Skeletal muscle tissue (tissue), 4 donors: ENCODE results near the gene TUBB4B. TPM values are rescaled to one million over a fixed set of nuclear protein-coding genes. Genes with fewer than 3 reads are reported as not detected.
A peak's percentile ranks its signal among the peaks of the same experiment; 100 is the strongest.
"Not testable (repeated sequence)": the region's sequence is repeated elsewhere in the genome, so short reads cannot be mapped to it uniquely, and the experiment has no call there.

Source experiments
- H3K27ac ChIP-seq: one replicate; pipeline ENCODE4 v1.7.0; 2013; ENCODE audit warnings: mild to moderate bottlenecking, low read depth, low read length, inconsistent platforms
- H3K27me3 ChIP-seq, 3 donors: one replicate each; pipeline ENCODE4 v1.7.0; 2013; ENCODE audit warnings: low read length in 3 of 3; ENCODE audit not compliant: control insufficient read depth in 3 of 3, insufficient read depth in 3 of 3
- H3K36me3 ChIP-seq, 3 donors: one replicate each; pipeline ENCODE4 v1.7.0; 2013; ENCODE audit warnings: low read length in 3 of 3; ENCODE audit not compliant: control insufficient read depth in 3 of 3, insufficient read depth in 3 of 3
- H3K4me1 ChIP-seq, 3 donors: one replicate each; pipeline ENCODE4 v1.7.0; 2013; ENCODE audit warnings: low read length in 3 of 3, mild to moderate bottlenecking in 3 of 3; ENCODE audit not compliant: control insufficient read depth in 3 of 3, insufficient read depth in 3 of 3
- H3K4me3 ChIP-seq, 3 donors: one replicate each; pipeline ENCODE4 v1.7.0; 2013; ENCODE audit warnings: low read length in 3 of 3
- H3K9ac ChIP-seq, 3 donors: one replicate each; pipeline ENCODE4 v1.7.0; 2013; ENCODE audit warnings: low read length in 3 of 3, mild to moderate bottlenecking in 3 of 3, moderate library complexity in 2 of 3, low read depth in 1 of 3
- H3K9me3 ChIP-seq, 3 donors: one replicate each; pipeline ENCODE4 v1.7.0; 2013; ENCODE audit warnings: low read length in 3 of 3; ENCODE audit not compliant: control insufficient read depth in 3 of 3
- total RNA-seq: library from RNA; depleted of rRNA; stranded (reverse); fragments of >200 nt; gene quantifications from one replicate; pipeline ENCODE4 v1.2.3, GENCODE V29; 2014
- donor health status: Osteomylitis.

The TUBB4B gene
- total RNA-seq, 1 donor from 2014 or later, result 97.1 TPM

DNA sequence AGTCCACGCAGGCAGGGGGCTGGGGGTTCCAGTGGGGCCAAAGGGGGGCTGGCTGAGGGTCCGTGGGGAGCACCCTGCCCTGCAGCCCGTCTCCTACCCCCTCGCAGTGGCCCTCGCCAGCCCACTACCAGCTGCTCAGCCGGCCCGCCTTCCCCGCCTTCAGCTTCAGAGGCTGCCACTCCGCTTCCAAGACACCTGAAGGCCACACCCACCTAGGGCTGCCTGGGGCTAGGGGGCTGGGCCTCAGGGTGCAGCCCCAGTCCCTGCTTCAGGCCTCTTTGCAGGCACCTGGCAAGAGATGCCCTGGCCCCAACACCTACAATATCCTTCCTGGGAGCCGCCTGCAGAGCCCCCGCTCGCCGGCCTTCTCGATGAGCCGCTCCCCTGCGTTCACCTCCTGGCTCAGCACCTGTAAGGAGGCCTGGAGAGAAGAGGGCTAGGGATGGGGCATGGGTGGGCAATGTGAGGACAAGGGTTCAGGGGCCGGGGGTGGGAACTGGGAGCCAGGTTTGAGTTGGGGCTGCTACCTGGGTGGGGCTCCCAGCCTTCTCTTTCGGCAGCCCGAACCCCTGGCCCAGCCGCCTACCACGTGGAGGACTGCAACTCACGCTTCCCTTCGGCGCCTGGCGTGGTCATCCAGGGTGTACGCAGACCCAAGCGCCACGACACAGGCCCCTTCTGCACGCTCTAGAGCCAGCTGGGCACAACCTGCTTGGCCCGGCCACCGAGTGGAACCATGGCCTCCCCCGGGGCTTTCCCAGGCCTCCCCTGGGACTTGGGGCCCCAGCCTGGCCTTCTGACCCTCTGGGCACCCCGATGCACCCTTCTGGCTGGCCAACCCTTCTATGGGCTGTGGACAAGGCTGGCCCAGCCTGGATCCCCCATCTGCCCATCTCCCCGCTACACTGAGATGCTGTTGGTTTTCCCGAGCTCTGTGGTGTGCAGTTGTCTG, 11.7 kb downstream of the TUBB4B start:
- no peaks in the 10 kb centered on the region for H3K9me3 ChIP-seq
- peaks cover 0 to 2% (median 0%) of the 10 kb centered on the region in 3 donors for H3K27me3 ChIP-seq
- no peak overlapping the region for H3K27ac ChIP-seq
- no peak overlapping the region for H3K4me3 ChIP-seq
- peaks cover 2 to 10% (median 9%) of the 10 kb centered on the region in 3 donors for H3K36me3 ChIP-seq
- H3K9ac ChIP-seq, result no peak overlapping the region
- H3K4me1 ChIP-seq, result peaks cover 25 to 36% (median 30%) of the 10 kb centered on the region in 3 donors

DNA sequence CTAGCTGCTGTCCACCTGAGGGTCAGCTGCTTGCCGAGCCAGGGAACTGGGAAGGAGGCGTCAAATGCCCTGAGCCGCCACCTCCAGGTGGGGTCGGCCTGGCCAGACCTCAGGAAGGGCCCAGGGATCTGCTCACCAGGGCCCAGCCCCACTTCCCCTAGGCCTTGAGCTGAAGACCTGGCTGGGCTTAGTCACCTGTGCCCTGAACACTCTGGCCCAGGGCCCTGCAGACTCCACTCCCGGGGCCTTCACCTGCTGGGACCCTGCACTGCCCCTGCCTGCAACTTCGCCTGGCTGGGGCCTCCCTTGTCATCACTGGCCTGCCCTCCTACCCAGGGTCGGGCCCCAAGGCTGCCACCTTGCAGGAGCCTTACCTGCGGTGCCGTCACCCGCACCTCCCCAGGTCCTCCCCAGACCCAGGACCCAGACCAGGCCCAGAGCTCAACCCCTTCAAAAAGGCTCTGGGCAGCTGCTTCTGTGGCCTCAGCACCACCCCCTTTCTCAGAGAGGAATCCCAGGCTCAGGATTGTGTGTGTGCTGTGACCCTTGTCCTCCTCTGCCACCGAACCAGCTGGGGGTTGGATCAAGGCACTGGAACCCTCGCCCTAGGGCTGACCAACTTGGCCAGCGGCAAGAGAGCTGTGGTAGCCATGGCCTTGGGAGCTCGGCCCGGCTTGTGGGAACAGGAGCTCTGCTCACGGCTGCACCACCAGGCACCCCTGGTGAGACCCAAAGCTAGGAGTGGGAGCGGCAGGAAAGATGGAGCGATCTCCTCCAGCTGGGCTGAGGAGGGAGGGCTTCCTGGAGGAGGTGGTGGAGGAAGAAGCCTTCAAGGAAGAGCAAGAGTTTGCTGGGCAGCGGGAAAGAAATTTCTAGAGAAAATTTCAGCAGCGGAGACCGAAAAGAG, 12.9 kb downstream of the TUBB4B start:
- no peaks in the 10 kb centered on the region for H3K9me3 ChIP-seq
- peaks cover 0 to 2% (median 0%) of the 10 kb centered on the region in 3 donors for H3K27me3 ChIP-seq
- H3K27ac ChIP-seq, result no peak overlapping the region
- peak overlapping the region; percentile 82 to 96 (median 91) for H3K4me3 ChIP-seq
- peaks cover 23 to 32% (median 28%) of the 10 kb centered on the region in 3 donors for H3K4me1 ChIP-seq
- H3K36me3 ChIP-seq, result peaks cover 8 to 16% (median 14%) of the 10 kb centered on the region in 3 donors
- peak overlapping the region; percentile 70 to 91 (median 86) for H3K9ac ChIP-seq

DNA sequence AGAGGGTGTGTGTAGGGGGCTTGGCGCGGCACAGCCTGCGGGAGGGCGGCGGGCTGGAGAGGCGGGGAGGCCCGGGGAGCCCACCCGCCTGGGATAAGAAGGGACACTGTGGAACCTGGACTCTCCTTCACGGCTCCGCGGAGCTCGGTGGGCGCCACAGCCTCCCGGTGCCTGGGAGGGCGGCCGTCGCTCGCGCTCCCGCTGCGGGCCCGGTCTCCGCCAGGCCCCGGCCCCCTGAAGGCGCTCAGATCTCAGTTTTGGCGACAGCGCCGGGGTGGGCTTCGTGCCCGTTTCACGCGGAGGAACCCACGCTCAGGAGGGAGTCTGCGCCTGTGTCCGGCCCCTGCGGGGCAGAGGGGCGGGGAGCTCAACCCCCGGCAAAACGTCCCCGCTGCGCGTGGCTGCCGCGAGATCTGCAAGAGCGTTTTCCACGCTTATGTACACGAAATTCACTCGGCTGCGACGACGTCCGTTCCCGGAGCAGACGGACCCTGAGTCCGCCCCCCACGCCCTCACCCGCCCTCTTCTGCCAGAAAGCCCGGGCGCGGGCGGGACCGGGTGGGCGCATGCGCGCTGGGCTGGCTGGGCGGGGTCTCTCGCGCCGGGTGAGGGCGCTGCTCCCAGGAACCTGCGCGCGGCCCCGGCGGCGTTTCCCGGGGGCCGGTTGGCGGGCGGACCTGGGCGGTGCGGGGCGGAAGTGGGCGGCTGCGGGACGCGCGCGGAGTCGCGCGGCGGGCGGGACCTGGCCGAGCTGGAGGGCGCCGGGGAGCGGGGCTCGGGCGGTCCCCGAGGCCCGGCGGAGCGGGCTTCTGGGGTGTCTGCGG, 13.7 kb downstream of the TUBB4B start, which contains the start of gene NELFB:
NELFB (plus strand) TSS at position 704 of the 824 bp plus-strand sequence.
- Histone ChIP-seq H3K27me3 (no peaks in the 10 kb centered on the region), H3K9ac (peak within 1 kb of the TSS; percentile 87 to 92 (median 87)), H3K4me3 (peak within 1 kb of the TSS; percentile 90 to 96 (median 91)), H3K27ac (peak within 1 kb of the TSS; percentile 54), H3K4me1 (peaks cover 23 to 32% (median 28%) of the 10 kb centered on the region in 3 donors), H3K9me3 (no peaks in the 10 kb centered on the region), H3K36me3 (peaks cover 13 to 20% (median 17%) of the 10 kb centered on the region in 3 donors)

DNA sequence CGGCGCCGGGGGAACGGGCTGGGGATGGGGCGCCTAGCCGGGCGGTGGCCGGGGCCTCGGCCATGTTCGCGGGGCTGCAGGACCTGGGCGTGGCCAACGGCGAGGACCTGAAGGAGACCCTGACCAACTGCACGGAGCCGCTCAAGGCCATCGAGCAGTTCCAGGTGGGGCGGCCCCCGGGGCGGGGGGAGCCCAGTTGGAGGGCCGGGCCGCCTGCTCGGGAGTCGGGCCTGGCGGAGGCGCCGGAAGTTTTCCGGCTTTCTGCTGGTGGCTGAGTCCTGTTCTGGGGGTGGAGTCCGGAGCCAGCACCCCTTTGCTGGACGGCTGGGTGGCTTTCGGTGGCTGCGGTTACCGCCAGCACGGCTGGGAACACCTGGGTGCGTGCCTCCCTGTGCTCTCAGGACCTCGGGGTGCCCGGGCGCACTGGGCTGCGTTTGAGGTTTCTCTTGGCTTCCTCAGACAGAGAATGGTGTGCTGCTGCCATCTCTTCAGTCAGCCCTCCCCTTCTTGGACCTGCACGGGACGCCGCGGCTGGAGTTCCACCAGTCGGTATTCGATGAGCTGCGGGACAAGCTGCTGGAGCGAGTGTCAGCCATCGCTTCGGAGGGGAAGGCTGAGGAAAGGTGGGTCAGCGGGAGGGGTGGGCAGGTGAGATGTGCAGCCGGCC, 14.5 kb downstream of the TUBB4B start:
- no peaks in the 10 kb centered on the region for H3K27me3 ChIP-seq
- H3K9ac ChIP-seq, result peak overlapping the region; percentile 87 to 92 (median 87)
- peak overlapping the region; percentile 90 to 96 (median 91) for H3K4me3 ChIP-seq
- H3K9me3 ChIP-seq, result no peaks in the 10 kb centered on the region
- peaks cover 13 to 20% (median 17%) of the 10 kb centered on the region in 3 donors for H3K36me3 ChIP-seq
- H3K27ac ChIP-seq, result peak overlapping the region; percentile 36
- peaks cover 23 to 26% (median 23%) of the 10 kb centered on the region in 3 donors for H3K4me1 ChIP-seq

DNA sequence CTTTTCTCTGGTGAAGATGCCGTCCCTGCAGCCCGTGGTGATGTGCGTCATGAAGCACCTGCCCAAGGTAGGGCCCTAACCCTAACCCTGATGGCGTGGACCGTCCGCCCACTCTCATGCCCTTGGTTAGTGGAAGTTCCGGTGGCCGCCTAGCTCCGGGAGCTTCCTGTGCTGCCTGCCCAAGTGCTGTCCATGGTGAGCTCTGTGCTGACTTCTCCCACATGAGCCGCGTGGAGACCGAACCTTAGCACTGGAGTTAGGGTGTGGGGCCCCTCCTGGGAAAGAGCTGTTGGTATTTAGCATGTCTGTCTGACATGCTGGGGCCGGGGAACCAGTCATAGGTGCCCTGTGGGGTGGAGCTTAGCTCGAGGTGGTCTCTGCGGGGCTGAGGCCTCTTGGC, 15.3 kb downstream of the TUBB4B start:
- Histone ChIP-seq H3K27me3 (no peaks in the 10 kb centered on the region), H3K36me3 (peaks cover 13 to 20% (median 17%) of the 10 kb centered on the region in 3 donors), H3K9ac (peak overlapping the region in 2 of 3 donors; percentile 87 to 92), H3K27ac (no peak overlapping the region), H3K9me3 (no peaks in the 10 kb centered on the region), H3K4me1 (peaks cover 23 to 26% (median 23%) of the 10 kb centered on the region in 3 donors), H3K4me3 (peak overlapping the region; percentile 90 to 96 (median 91))

DNA sequence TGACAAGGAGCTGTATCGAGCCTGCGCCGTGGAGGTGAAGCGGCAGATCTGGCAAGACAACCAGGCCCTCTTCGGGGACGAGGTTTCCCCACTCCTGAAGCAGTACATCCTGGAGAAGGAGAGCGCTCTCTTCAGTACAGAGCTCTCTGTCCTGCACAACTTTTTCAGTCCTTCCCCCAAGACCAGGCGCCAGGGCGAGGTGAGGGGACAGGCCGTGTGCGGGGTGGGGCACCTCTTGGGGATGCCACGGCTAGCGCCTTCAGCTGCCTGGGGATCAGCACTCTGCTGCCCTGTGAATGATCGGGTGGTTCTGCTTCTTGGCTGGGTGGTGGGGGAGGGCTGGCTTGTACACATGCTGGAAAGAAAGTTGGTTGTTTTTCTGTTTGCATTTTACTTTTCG, 15.8 kb downstream of the TUBB4B start:
- Histone ChIP-seq H3K4me1 (peaks cover 23 to 26% (median 23%) of the 10 kb centered on the region in 3 donors), H3K27ac (no peak overlapping the region), H3K27me3 (no peaks in the 10 kb centered on the region), H3K9me3 (no peaks in the 10 kb centered on the region), H3K9ac (peak overlapping the region in 1 of 3 donors; percentile 92), H3K36me3 (peaks cover 13 to 20% (median 17%) of the 10 kb centered on the region in 3 donors), H3K4me3 (peak overlapping the region in 2 of 3 donors; percentile 91 to 96)

DNA sequence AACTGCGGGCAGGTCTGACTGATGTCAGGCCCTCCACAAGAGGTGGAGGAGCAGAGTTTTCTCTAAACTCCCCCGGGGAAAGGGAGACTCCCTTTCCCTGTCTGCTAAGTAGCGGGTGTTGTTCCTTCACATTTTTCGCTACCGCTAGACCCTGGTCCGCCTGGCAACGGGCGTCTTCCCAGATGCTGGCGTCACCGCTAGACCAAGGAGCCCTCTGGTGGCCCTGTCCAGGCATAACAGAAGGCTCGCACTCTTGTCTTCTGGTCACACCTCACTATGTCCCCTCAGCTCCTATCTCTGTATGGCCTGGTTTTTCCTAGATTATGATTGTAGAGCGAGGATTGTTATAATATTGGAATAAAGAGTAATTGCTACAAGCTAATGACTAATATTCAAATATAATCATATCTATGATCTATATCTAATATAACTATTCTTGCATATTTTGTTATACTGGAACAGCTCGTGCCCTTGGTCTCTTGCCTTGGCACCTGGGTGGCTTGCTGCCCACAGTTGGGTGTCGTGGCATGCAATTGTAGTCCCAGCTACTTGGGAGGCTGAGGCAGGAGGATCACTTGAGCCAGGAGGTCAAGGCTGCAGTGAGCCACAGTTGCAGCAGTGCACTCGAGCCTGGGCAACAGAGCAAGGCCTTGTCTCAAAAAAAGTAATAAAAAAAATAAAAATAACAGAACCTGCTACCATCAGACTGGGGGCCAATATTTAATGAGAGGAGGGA, 21.3 kb downstream of the TUBB4B start:
- not testable (repeated sequence) for H3K9me3 ChIP-seq, H3K27me3 ChIP-seq, H3K27ac ChIP-seq, H3K9ac ChIP-seq, H3K4me1 ChIP-seq, H3K4me3 ChIP-seq
- H3K36me3 ChIP-seq, result peaks cover 31 to 35% (median 35%) of the 10 kb centered on the region in 3 donors

DNA sequence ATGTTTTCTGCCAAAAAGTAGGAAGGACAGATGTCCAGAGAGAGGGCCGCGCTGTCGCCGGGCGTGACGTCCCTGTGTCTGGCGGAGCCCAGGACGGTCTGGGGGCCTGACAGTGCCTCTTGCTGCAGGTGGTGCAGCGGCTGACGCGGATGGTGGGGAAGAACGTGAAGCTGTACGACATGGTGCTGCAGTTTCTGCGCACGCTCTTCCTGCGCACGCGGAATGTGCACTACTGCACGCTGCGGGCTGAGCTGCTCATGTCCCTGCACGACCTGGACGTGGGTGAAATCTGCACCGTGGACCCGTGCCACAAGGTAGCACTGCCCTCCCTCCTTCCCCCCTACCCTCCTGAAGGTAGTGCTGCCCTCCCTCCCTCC, 21.8 kb downstream of the TUBB4B start:
- Histone ChIP-seq H3K36me3 (peaks cover 31 to 38% (median 37%) of the 10 kb centered on the region in 3 donors), H3K27me3 (no peaks in the 10 kb centered on the region), H3K4me3 (no peak overlapping the region), H3K9me3 (no peaks in the 10 kb centered on the region), H3K4me1 (peaks cover 0 to 11% (median 7%) of the 10 kb centered on the region in 3 donors), H3K27ac (no peak overlapping the region), H3K9ac (no peak overlapping the region)
